Measurements from ENCODE around the gene ZNF511.

The ZNF511 gene

DNA sequence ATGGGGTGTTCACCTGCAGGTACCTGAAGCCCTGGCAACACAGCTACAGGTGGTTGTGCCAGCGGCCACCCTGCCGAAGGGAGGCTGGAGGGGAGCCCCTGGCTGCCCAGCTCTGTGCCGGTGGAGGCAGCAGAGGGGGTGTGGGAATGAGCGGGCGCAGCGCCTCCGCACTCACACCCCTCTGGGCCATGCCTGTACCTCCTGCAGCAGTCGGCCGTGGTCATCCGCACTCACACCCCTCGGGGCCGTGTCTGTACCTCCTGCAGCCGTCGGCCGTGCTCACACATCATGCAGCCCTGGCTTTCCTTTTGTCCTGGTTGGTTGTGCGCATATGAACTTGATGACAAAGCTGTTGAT is 1.7 kb downstream of the ZNF511 start:
- H3K4me2 ChIP-seq (ENCODE audit: low read depth, low read length, poor library complexity, severe bottlenecking), result no peak overlapping the region
- H4K20me1 ChIP-seq (ENCODE audit: low read depth, low read length), result no peaks in the 10 kb centered on the region
- H3K4me3 ChIP-seq (ENCODE audit: insufficient read depth, low read length, poor library complexity, severe bottlenecking), result no peak overlapping the region
- no peaks in the 10 kb centered on the region for H3K9me2 ChIP-seq (replicated peaks; ENCODE audit: insufficient read depth, low read length)
- H3K27me3 ChIP-seq (ENCODE audit: low read length), result no peaks in the 10 kb centered on the region
- H3K36me3 ChIP-seq (ENCODE audit: low read length), result peaks cover 4% of the 10 kb centered on the region; the same call in 1 of the 2 replicates
- peaks cover 29% of the 10 kb centered on the region for H3K79me2 ChIP-seq (ENCODE audit: insufficient read depth, low read length)
- H3K27ac ChIP-seq (ENCODE audit: low read depth, low read length), result no peak overlapping the region
- H3K9ac ChIP-seq (ENCODE audit: low read length), result no peak overlapping the region
- H3K9me3 ChIP-seq (ENCODE audit: insufficient read depth, low read length), result no peaks in the 10 kb centered on the region
- no peak overlapping the region for H2AFZ ChIP-seq (ENCODE audit: low read depth, low read length, severe bottlenecking)
- peaks cover 5% of the 10 kb centered on the region; the same call in 1 of the 2 replicates for H3F3A ChIP-seq (ENCODE audit: insufficient read depth)
- TF ChIP-seq CTCF (IDR thresholded peaks at IDR 0.05; ENCODE audit: insufficient read depth, low read length, poor library complexity, severe bottlenecking), result no peak
- no peak for TF ChIP-seq EZH2phosphoT487 (conservative IDR thresholded peaks at IDR 0.05; ENCODE audit: low read length)

DNA sequence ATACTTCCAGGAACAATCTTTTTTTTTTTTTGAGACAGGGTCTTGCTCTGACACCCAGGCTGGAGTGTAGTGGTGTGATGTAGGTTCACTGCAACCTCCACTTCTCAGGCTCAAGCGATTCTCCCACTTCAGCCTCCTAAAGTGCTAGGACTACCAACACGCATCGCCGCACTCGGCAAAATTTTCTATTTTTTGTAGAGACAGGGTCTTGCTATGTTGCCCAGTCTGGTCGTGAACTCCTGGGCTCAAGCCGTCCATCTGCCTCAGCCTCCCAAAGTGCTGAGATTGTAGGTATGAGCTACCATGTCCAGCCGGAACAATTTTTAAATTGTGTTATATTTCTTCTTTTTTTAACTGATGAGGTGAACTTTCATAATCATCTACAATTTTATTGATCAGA is 2.1 kb downstream of the ZNF511 start:
- Histone ChIP-seq H3K9me3 (ENCODE audit: insufficient read depth, low read length) (no peaks in the 10 kb centered on the region), H3K4me2 (ENCODE audit: low read depth, low read length, poor library complexity, severe bottlenecking) (no peak overlapping the region), H3F3A (ENCODE audit: insufficient read depth) (peaks cover 5% of the 10 kb centered on the region; the same call in 1 of the 2 replicates), H3K27ac (ENCODE audit: low read depth, low read length) (no peak overlapping the region), H4K20me1 (ENCODE audit: low read depth, low read length) (no peaks in the 10 kb centered on the region), H3K79me2 (ENCODE audit: insufficient read depth, low read length) (peaks cover 25% of the 10 kb centered on the region), H2AFZ (ENCODE audit: low read depth, low read length, severe bottlenecking) (no peak overlapping the region), H3K9me2 (replicated peaks; ENCODE audit: insufficient read depth, low read length) (no peaks in the 10 kb centered on the region), H3K9ac (ENCODE audit: low read length) (no peak overlapping the region), H3K4me3 (ENCODE audit: insufficient read depth, low read length, poor library complexity, severe bottlenecking) (no peak overlapping the region), H3K36me3 (ENCODE audit: low read length) (peaks cover 4% of the 10 kb centered on the region; the same call in 1 of the 2 replicates), H3K27me3 (ENCODE audit: low read length) (no peaks in the 10 kb centered on the region)
- no peak for TF ChIP-seq CTCF (IDR thresholded peaks at IDR 0.05; ENCODE audit: insufficient read depth, low read length, poor library complexity, severe bottlenecking)
- no peak for TF ChIP-seq EZH2phosphoT487 (conservative IDR thresholded peaks at IDR 0.05; ENCODE audit: low read length)

- H4K20me1 ChIP-seq (ENCODE audit: low read depth, low read length), result no peaks in the 10 kb centered on the region
- H3K9ac ChIP-seq (ENCODE audit: low read length), result no peak overlapping the region
- H3K27ac ChIP-seq (ENCODE audit: low read depth, low read length), result no peak overlapping the region
- H3K27me3 ChIP-seq (ENCODE audit: low read length), result no peaks in the 10 kb centered on the region
- peaks cover 5% of the 10 kb centered on the region; the same call in 1 of the 2 replicates for H3F3A ChIP-seq (ENCODE audit: insufficient read depth)
- H3K9me2 ChIP-seq (replicated peaks; ENCODE audit: insufficient read depth, low read length), result no peaks in the 10 kb centered on the region
- H2AFZ ChIP-seq (ENCODE audit: low read depth, low read length, severe bottlenecking), result no peak overlapping the region
- TF ChIP-seq EZH2phosphoT487 (conservative IDR thresholded peaks at IDR 0.05; ENCODE audit: low read length) (no peak), CTCF (IDR thresholded peaks at IDR 0.05; ENCODE audit: insufficient read depth, low read length, poor library complexity, severe bottlenecking) (no peak)
- H3K4me3 ChIP-seq (ENCODE audit: insufficient read depth, low read length, poor library complexity, severe bottlenecking), result no peak overlapping the region
- peaks cover 4% of the 10 kb centered on the region; the same call in 1 of the 2 replicates for H3K36me3 ChIP-seq (ENCODE audit: low read length)
- H3K79me2 ChIP-seq (ENCODE audit: insufficient read depth, low read length), result peaks cover 19% of the 10 kb centered on the region
- H3K4me2 ChIP-seq (ENCODE audit: low read depth, low read length, poor library complexity, severe bottlenecking), result no peak overlapping the region
- H3K9me3 ChIP-seq (ENCODE audit: insufficient read depth, low read length), result no peaks in the 10 kb centered on the region
These were observed 2.9 kb downstream of the ZNF511 start for GRCh38 chr10:133311570-133311969.

Data from SU-DHL-6 (cell line).